Cardiac muscle cell (in vitro differentiated cells and primary cell): ENCODE results near the gene MACROH2A1. TPM values are rescaled to one million over a fixed set of nuclear protein-coding genes. Genes with fewer than 3 reads are reported as not detected.

Source experiments
- DNase-seq, 2 donors: peaks; one replicate each; pipeline versions ENCODE4 v3.0.0 to v3.0.0-alpha.2; 2010 to 2017; ENCODE audit warnings: low read depth in 1 of 2, low spot score in 1 of 2
- H3K27ac ChIP-seq: fragments of 200-600 bp; sonication (generic); 2 replicates; pipeline ENCODE4 v1.5.1; 2016
- H3K27me3 ChIP-seq: fragments of 200-600 bp; sonication (generic); 2 replicates; pipeline ENCODE4 v1.6.0; 2016; ENCODE audit warnings: control low read depth
- H3K36me3 ChIP-seq: fragments of 200-600 bp; sonication (generic); 2 replicates; pipeline ENCODE4 v1.5.1; 2016; ENCODE audit warnings: control low read depth
- H3K4me1 ChIP-seq: fragments of 200-600 bp; sonication (generic); 2 replicates; pipeline ENCODE4 v1.8.1; 2017; ENCODE audit warnings: low read depth, mild to moderate bottlenecking, mixed run types
- H3K4me3 ChIP-seq: fragments of 200-600 bp; sonication (generic); 2 replicates; pipeline ENCODE4 v1.5.1; 2016; ENCODE audit warnings: mild to moderate bottlenecking
- H3K9me3 ChIP-seq: fragments of 200-600 bp; sonication (generic); 2 replicates; pipeline ENCODE4 v1.5.1; 2017; ENCODE audit warnings: low read depth, mild to moderate bottlenecking, control low read depth
- CTCF ChIP-seq: IDR thresholded peaks from 2 replicates; pipeline ENCODE4 v1.5.1; 2012; ENCODE audit warnings: low read depth, mild to moderate bottlenecking, low read length
- polyA plus RNA-seq: library from polyadenylated mRNA; unstranded; fragments of >200 nt; fragmentation: Nextera tagmentation; extraction: Ambion mirVana; gene quantifications from 2 replicates; pipeline ENCODE4 v1.2.1, GENCODE V29; 2016
- total RNA-seq: library from RNA; depleted of rRNA; stranded (reverse); fragments of >200 nt; gene quantifications from 2 replicates; pipeline ENCODE4 v1.2.3, GENCODE V29; 2016

MACROH2A1 gene
- total and polyA plus RNA-seq, 2 experiments from 2014 or later, result 386 to 644 TPM

- Histone ChIP-seq H3K36me3 (peaks cover 63% of the 10 kb centered on the region), H3K4me1 (no peaks in the 10 kb centered on the region)
- no peak for DNase-seq
Observed at GRCh38 chr5:135341016-135341666, 57.9 kb downstream of the MACROH2A1 start.

GRCh38 chr5:135340568-135340967 is 58.5 kb downstream of the MACROH2A1 start:
- TF ChIP-seq CTCF, result no peak
- H3K4me3 ChIP-seq, result no peak overlapping the region
- H3K27ac ChIP-seq, result no peak overlapping the region
- DNase-seq, result no peak
- H3K36me3 ChIP-seq, result peaks cover 59% of the 10 kb centered on the region
- H3K4me1 ChIP-seq, result no peaks in the 10 kb centered on the region
- H3K9me3 ChIP-seq, result no peaks in the 10 kb centered on the region
- H3K27me3 ChIP-seq, result no peaks in the 10 kb centered on the region

More at GRCh38 chr5:135341016-135341666, 57.9 kb downstream of the MACROH2A1 start:
- no peak for TF ChIP-seq CTCF
- Histone ChIP-seq H3K27me3 (no peaks in the 10 kb centered on the region), H3K27ac (no peak overlapping the region), H3K9me3 (no peaks in the 10 kb centered on the region), H3K4me3 (no peak overlapping the region)

- H3K4me1 ChIP-seq, result no peaks in the 10 kb centered on the region
- H3K9me3 ChIP-seq, result no peaks in the 10 kb centered on the region
- H3K4me3 ChIP-seq, result no peak overlapping the region
- H3K36me3 ChIP-seq, result peaks cover 56% of the 10 kb centered on the region
- no peaks in the 10 kb centered on the region for H3K27me3 ChIP-seq
- H3K27ac ChIP-seq, result no peak overlapping the region
- TF ChIP-seq CTCF, result no peak
- no peak for DNase-seq
Observed at GRCh38 chr5:135339623-135340022, 59.4 kb downstream of the MACROH2A1 start.

- no peaks in the 10 kb centered on the region for H3K27me3 ChIP-seq
- H3K36me3 ChIP-seq, result peaks cover 56% of the 10 kb centered on the region
- no peak for TF ChIP-seq CTCF
- no peaks in the 10 kb centered on the region for H3K9me3 ChIP-seq
- H3K4me1 ChIP-seq, result no peaks in the 10 kb centered on the region
- H3K27ac ChIP-seq, result no peak overlapping the region
- no peak for DNase-seq
- no peak overlapping the region for H3K4me3 ChIP-seq
Observed at GRCh38 chr5:135339189-135339588, 59.8 kb downstream of the MACROH2A1 start.

GRCh38 chr5:135337064-135337463 is 62.0 kb downstream of the MACROH2A1 start:
- Histone ChIP-seq H3K27me3 (no peaks in the 10 kb centered on the region), H3K36me3 (peaks cover 45% of the 10 kb centered on the region), H3K9me3 (no peaks in the 10 kb centered on the region), H3K4me3 (no peak overlapping the region), H3K4me1 (no peaks in the 10 kb centered on the region), H3K27ac (no peak overlapping the region)
- no peak for TF ChIP-seq CTCF
- no peak for DNase-seq
